Progenitor cell of endocrine pancreas (in vitro differentiated cells): ENCODE results near the gene PRAMEF18. TPM values are rescaled to one million over a fixed set of nuclear protein-coding genes. Genes with fewer than 3 reads are reported as not detected.
"Not testable (repeated sequence)": the region's sequence is repeated elsewhere in the genome, so short reads cannot be mapped to it uniquely, and the experiment has no call there.

Experiments
- DNase-seq: peaks from one replicate; pipeline ENCODE4 v3.0.0; 2021; ENCODE audit warnings: low spot score; ENCODE audit not compliant: unreplicated experiment
- H3K27ac Mint-ChIP-seq: 2 replicates; pipeline ENCODE4 v1.8.0; 2021; ENCODE audit warnings: mild to moderate bottlenecking, moderate library complexity, mixed read lengths
- H3K27me3 Mint-ChIP-seq: 2 replicates; pipeline ENCODE4 v1.8.0; 2021; ENCODE audit warnings: mixed read lengths
- H3K36me3 Mint-ChIP-seq: 2 replicates; pipeline ENCODE4 v1.8.0; 2022; ENCODE audit warnings: mixed read lengths; ENCODE audit not compliant: insufficient read depth
- H3K4me1 Mint-ChIP-seq: 2 replicates; pipeline ENCODE4 v1.8.0; 2021; ENCODE audit warnings: low read depth, mixed read lengths
- H3K4me3 Mint-ChIP-seq: 2 replicates; pipeline ENCODE4 v1.8.0; 2021; ENCODE audit warnings: low read depth, mild to moderate bottlenecking, moderate library complexity, mixed read lengths
- H3K9me3 Mint-ChIP-seq: 2 replicates; pipeline ENCODE4 v1.8.0; 2021; ENCODE audit warnings: low read depth, mixed read lengths
- long read RNA-seq: library from polyadenylated mRNA; unstranded; transcript quantifications from one replicate; pipeline ENCODE4 v2.0.0, GENCODE V29; 2020
- total RNA-seq: library from RNA; stranded (reverse); gene quantifications from 2 replicates; pipeline ENCODE4 v1.2.1, GENCODE V29; 2021

Gene PRAMEF18, protein sequence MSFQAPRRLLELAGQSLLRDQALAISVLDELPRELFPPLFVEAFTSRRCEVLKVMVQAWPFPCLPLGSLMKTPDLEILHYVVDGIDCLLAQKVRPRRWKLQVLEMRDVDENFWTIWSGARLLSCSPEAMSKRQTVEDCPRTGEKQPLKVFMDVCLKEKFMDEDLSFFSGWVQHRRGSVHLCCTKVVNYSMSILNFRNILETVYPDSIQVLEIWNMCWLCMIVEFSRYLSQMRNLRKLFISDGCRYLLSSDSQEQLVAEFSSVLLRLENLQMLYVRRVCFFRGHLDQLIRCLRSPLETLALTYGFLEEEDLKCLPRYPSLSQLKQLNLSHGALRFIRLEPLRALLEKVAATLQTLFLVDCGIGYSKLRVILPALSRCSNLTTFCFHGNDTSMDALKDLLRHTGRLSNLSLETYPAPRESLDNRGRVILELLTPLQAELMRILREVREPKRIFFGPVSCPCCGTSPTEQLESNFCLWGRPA
- not detected in 2 replicates for total RNA-seq
- long read RNA-seq = 0 reads

DNA sequence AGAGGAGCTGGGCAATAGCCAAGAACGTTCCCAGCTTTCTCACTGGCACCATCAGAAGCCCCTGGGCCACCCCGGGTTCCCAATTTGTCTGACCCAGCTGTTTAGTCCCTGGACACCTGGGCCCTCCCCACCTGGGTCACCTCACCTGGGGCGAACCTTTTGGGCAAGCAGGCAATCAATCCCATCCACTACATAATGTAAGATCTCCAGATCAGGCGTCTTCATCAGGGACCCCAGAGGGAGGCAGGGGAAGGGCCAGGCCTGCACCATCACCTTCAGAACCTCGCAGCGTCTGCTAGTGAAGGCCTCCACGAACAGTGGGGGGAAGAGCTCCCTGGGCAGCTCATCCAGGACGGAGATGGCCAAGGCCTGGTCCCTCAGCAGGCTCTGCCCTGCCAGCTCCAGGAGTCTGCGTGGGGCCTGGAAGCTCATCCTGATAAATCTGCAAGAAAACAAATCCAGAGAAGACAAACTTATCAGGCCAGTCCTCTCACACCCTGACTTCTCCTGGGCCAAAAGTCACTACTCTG is at the start of gene PRAMEF18:
PRAMEF18 (minus strand) TSS at position 480 of the 530 bp plus-strand sequence; CDS start at position 432, 48 bp downstream.
- not testable (repeated sequence) for H3K27me3 Mint-ChIP-seq, H3K4me3 Mint-ChIP-seq, H3K36me3 Mint-ChIP-seq, H3K27ac Mint-ChIP-seq, H3K4me1 Mint-ChIP-seq
- H3K9me3 Mint-ChIP-seq = peaks cover 36% of the 10 kb centered on the region
- peak; percentile 3 for DNase-seq

DNA sequence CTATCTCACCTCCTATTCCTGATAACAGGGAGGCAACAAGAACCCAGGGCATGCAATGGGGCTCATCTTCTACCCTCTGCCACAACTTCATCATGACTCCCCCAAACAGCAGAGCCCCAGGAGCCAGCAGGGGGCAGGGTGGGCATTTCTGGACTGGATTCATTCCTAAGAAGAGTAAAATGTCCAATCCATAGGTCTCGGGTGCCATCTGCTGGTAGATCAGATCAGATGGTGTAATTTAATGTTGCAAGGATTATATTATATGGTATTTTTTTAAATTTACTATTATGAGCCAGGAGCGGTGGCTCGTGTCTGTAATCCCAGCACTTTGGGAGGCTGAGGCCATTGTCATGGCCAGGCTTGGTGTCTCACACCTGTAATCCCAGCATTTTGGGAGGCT is 39.2 kb upstream of the PRAMEF18 start:
- H3K9me3 Mint-ChIP-seq, DNase-seq, H3K27ac Mint-ChIP-seq, H3K4me1 Mint-ChIP-seq, H3K36me3 Mint-ChIP-seq, H3K4me3 Mint-ChIP-seq, H3K27me3 Mint-ChIP-seq: not testable (repeated sequence)

DNA sequence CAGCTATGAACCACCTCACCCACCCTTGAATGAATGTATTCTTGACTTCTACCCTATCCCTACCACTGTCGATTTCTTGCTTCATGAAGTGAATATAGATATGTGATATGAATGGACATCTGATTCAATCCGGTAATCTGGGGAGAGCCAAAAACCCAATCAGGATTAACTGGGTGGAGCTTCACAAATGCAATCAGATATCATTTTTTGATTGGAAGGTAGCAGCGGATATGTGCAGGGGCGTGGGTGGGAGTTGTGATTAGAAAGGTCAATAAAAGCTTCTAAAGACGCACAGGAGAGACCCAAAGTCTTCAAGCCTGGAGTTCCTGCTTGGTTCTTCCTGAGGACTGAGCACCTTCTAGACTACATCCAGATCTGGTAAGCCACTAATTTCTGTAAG is 27.9 kb upstream of the PRAMEF18 start, which contains the start of gene PRAMEF5:
PRAMEF5 (plus strand) TSS at position 301 of the 400 bp plus-strand sequence. CDS start 5,071 bp downstream, outside the sequence.
- not testable (repeated sequence) for DNase-seq, H3K9me3 Mint-ChIP-seq, H3K4me3 Mint-ChIP-seq, H3K27ac Mint-ChIP-seq, H3K36me3 Mint-ChIP-seq, H3K4me1 Mint-ChIP-seq, H3K27me3 Mint-ChIP-seq

DNA sequence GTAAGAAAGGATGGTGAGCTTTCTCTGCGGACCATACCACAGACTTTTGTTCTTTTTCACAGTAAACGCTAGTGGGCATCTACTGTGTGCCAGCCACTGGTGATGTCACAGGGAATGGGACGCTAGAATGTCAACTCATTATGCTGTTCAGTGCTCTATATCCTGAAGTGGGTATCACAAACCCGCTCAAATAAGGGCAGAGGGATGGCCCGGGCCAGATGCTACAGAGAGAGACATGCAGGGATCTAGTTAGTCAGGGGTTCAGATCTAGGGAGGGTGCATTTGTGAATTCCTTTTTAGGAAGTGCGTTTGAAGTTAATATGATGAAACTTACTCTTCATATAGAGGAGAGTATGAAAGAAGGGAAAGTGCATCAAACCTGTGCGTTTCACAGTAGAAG is 21.2 kb upstream of the PRAMEF18 start:
- not testable (repeated sequence) for H3K27ac Mint-ChIP-seq, H3K36me3 Mint-ChIP-seq, H3K27me3 Mint-ChIP-seq, DNase-seq, H3K4me3 Mint-ChIP-seq, H3K4me1 Mint-ChIP-seq
- H3K9me3 Mint-ChIP-seq = peaks cover 29% of the 10 kb centered on the region

DNA sequence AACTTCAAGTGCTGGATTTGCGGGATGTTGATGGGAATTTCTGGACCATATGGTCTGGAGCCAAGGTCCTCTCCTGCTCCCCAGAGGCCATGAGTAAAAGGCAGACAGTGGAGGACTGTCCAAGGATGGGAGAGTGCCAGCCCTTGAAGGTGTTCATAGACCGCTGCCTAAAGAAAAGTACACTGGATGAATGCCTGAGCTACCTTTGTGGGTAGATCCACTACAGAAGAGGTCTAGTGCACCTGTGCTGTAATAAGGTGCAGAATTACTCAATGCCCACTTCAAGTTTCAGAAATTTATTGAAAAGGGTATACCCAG is 20.6 kb upstream of the PRAMEF18 start:
- H3K9me3 Mint-ChIP-seq = peaks cover 31% of the 10 kb centered on the region
- H3K4me3 Mint-ChIP-seq, H3K4me1 Mint-ChIP-seq, H3K36me3 Mint-ChIP-seq, H3K27ac Mint-ChIP-seq, DNase-seq, H3K27me3 Mint-ChIP-seq: not testable (repeated sequence)

DNA sequence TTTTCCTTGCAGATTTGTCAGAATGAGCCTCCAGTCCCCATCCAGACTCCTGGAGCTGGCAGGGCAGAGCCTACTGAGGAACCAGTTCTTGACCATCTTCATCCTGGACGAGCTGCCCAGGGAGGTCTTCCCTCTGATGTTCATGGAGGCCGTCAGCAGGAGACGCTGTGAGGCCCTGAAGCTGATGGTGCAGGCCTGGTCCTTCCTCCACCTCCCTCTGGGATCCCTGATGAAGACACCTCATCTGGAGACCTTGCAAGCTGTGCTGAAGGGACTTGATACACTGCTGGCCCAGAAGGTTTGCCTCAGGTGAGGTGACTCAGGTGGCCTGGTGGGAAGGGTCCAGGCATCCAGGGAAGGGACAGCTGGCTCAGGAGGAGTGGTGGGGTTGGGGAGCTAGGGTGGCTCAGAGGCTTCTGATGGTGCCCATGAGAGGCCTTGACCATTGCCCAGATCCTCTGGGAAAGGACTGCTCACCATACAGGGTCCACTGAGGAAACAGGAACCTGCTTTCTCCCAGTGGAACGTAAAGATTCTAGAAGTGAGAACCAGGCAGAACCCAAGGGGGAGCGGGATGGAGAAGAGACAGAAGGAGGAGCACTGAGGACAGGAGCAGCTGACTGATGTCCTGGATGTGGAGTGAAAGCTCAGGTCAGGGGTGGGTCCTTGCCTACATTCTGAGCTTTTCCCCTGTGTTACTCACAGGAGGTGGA is 20.0 kb upstream of the PRAMEF18 start:
- H3K4me3 Mint-ChIP-seq, H3K27ac Mint-ChIP-seq, H3K36me3 Mint-ChIP-seq, H3K4me1 Mint-ChIP-seq, H3K27me3 Mint-ChIP-seq: not testable (repeated sequence)
- peak; percentile 6 for DNase-seq
- peaks cover 36% of the 10 kb centered on the region for H3K9me3 Mint-ChIP-seq

DNA sequence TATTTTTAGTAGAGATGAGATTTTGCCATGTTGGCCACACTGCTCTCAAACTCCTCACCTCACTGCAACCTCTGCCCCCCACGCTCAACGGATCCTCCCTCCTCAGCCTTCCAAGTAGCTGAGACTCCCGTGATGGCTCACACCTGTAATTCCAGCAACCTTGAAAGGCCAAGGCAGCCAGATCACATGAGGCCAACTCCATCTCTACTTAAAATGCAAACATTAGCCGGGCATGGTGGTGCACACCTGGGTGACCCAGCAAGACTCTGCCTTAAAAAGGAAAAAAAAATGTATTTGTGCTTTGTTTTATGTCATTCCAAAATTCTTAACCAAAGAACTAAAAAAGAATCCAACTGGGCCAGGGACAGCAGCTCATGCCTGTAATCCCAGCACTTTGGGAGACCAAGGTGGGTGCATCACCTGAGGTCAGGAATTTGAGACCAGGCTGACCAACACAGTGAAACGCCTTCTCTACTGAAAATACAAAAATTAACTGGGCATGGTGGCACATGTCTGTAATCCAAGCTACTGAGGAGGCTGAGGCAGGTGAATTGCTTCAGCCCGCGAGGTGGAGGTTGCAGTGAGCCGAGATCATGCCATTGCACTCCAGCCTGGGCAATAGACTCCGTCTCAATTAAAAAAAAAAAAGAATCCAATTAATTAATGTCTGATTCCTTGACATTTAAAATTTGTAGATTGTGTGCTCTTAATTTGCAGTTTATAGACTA is 17.7 kb upstream of the PRAMEF18 start:
- not testable (repeated sequence) for H3K4me1 Mint-ChIP-seq, H3K36me3 Mint-ChIP-seq, H3K4me3 Mint-ChIP-seq, H3K27me3 Mint-ChIP-seq, H3K27ac Mint-ChIP-seq
- peak; percentile 4 for DNase-seq
- peaks cover 46% of the 10 kb centered on the region for H3K9me3 Mint-ChIP-seq

DNA sequence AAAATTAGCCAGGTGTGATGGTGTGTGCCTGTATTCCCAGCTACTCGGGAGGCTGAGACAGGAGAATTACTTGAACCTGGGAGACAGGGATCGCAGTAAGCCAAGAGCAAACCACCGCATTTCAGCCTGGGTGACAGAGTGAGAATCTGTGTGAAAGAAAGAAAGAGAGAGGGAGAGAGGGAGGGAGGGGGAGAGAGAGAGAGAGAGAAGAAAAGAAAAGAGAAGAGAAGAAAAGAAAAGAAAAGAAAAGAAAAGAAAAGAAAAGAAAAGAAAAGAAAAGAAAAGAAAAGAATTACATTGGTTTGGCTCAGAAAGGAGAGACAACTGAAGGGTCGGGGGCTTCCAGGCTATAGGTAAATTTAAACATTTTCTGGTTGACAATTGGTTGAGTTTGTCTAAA is 13.7 kb upstream of the PRAMEF18 start:
- H3K4me1 Mint-ChIP-seq, H3K27ac Mint-ChIP-seq, H3K27me3 Mint-ChIP-seq, DNase-seq, H3K36me3 Mint-ChIP-seq, H3K4me3 Mint-ChIP-seq: not testable (repeated sequence)
- peaks cover 26% of the 10 kb centered on the region for H3K9me3 Mint-ChIP-seq

DNA sequence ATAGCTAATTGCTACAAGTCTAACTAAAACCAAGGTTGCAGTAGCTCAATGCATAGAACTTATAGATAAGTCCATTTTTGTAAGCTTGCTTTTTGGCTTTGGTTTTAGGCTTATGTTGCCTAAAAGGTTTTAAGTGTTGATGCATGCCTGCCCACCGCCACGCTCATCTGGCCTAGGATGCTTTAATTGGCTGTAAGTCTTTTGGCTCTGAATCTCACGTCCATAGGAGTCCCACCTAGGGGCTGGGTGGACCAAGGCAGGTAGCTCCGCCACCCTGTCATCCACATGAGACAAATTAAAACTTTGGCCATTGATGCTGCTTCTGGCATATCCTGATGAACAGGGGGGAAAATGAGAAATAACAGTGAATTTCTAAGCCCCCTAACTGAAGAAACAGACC is 11.6 kb upstream of the PRAMEF18 start:
- not testable (repeated sequence) for H3K4me1 Mint-ChIP-seq, H3K27me3 Mint-ChIP-seq, H3K4me3 Mint-ChIP-seq, DNase-seq, H3K27ac Mint-ChIP-seq, H3K36me3 Mint-ChIP-seq
- H3K9me3 Mint-ChIP-seq = peaks cover 34% of the 10 kb centered on the region

DNA sequence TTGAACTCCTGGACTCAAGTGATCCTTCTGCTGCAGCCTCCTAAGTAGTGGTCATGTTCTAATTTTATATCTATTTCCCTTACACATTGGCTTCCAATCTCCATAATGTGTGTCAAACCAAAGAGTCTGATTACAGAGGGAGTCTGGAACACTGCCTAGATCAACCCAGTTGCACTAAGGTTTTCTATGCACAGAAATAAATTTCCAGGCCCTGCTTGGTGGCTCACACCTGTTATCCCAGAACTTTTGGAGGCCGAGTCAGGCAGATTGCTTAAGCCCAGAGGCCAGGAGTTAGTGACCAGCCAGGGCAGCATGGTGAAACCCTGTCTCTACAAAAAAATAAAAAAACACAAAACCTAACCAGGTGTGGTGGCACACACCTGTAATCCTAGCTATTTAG is 8.1 kb upstream of the PRAMEF18 start:
- peak; percentile 5 for DNase-seq
- H3K9me3 Mint-ChIP-seq = peaks cover 36% of the 10 kb centered on the region
- H3K27me3 Mint-ChIP-seq, H3K27ac Mint-ChIP-seq, H3K4me1 Mint-ChIP-seq, H3K4me3 Mint-ChIP-seq, H3K36me3 Mint-ChIP-seq: not testable (repeated sequence)

DNA sequence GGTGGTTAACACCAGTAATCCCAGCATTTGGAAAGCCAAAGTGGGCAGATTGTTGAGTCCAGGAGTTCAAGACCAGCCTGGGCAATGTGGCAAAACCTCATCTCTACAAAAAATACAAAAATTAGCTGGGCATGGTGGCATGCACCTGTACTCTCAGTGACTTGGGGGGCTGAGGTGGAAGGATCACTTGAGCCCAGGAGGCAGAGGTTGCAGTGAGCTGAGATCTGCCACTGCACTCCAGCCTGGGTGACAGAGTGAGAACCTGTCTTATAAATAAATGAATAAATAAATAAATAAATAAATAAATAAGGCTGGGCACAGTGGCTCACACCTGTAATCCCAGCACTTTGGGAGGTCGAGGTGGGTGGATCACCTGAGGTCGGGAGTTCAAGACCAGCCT is 6.1 kb upstream of the PRAMEF18 start:
- H3K9me3 Mint-ChIP-seq = peaks cover 46% of the 10 kb centered on the region
- H3K27me3 Mint-ChIP-seq, H3K4me3 Mint-ChIP-seq: not testable (repeated sequence)

DNA sequence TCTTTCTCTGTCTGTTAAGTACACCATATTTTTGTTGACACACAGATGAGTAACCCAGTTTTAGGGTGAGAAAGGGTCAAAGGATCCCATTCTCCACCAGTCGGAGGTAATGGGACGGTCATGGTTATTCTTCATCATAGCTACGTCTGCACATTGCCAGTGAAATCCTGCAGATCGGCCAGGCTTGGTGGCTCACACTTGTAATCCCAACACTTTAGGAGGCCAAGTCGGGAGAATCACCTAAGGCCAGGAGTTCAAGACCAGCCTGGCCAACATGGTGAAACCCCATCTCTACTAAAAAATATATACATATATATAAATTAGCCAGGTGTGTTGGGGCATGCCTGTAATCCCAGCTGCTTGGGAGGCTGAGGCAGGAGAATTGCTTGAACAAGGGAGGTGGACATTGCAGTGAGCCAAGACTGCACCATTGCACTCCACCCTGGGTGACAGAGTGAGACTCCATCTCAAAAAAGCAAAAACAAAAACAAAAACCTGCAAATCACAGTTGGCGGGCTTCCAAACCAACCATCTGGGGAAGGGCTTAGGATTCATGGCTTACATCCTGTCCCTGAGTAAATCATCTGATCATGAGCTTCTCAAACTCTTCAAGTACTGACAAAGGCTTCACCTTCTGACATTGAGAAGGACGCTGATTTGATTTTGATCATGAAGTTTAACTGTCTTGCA is 5.3 kb upstream of the PRAMEF18 start:
- DNase-seq = peak; percentile 5
- H3K4me3 Mint-ChIP-seq, H3K4me1 Mint-ChIP-seq, H3K27me3 Mint-ChIP-seq, H3K27ac Mint-ChIP-seq, H3K36me3 Mint-ChIP-seq: not testable (repeated sequence)
- H3K9me3 Mint-ChIP-seq = peaks cover 50% of the 10 kb centered on the region

More for the DNA sequence above, 6.1 kb upstream of the PRAMEF18 start:
- H3K4me1 Mint-ChIP-seq, H3K27ac Mint-ChIP-seq, H3K36me3 Mint-ChIP-seq: not testable (repeated sequence)
- peak; percentile 5 for DNase-seq
